HUES48 (cell line): ENCODE results near the gene PGGHG.
"Not testable (repeated sequence)": the region's sequence is repeated elsewhere in the genome, so short reads cannot be mapped to it uniquely, and the experiment has no call there.

Experiments
- H3K27ac ChIP-seq: one replicate; pipeline ENCODE4 v1.7.0; 2013; ENCODE audit warnings: low read depth, low read length, inconsistent platforms
- H3K27me3 ChIP-seq: 2 replicates; pipeline ENCODE4 v1.6.1; 2013; ENCODE audit warnings: mild to moderate bottlenecking, low read length; ENCODE audit not compliant: control insufficient read depth, insufficient read depth
- H3K36me3 ChIP-seq: 2 replicates; pipeline ENCODE4 v1.6.1; 2013; ENCODE audit warnings: low read length; ENCODE audit not compliant: control insufficient read depth, insufficient read depth
- H3K4me1 ChIP-seq: 2 replicates; pipeline ENCODE4 v1.6.1; 2013; ENCODE audit warnings: mild to moderate bottlenecking, low read length; ENCODE audit not compliant: control insufficient read depth, insufficient read depth
- H3K4me3 ChIP-seq: 2 replicates; pipeline ENCODE4 v1.5.1; 2013; ENCODE audit warnings: mild to moderate bottlenecking, low read depth, low read length
- H3K9ac ChIP-seq: 2 replicates; pipeline ENCODE4 v1.6.1; 2013; ENCODE audit warnings: mild to moderate bottlenecking, low read depth, low read length, moderate library complexity
- H3K9me3 ChIP-seq: 2 replicates; pipeline ENCODE4 v1.6.1; 2013; ENCODE audit warnings: low read length; ENCODE audit not compliant: control insufficient read depth, insufficient read depth

Gene PGGHG

DNA sequence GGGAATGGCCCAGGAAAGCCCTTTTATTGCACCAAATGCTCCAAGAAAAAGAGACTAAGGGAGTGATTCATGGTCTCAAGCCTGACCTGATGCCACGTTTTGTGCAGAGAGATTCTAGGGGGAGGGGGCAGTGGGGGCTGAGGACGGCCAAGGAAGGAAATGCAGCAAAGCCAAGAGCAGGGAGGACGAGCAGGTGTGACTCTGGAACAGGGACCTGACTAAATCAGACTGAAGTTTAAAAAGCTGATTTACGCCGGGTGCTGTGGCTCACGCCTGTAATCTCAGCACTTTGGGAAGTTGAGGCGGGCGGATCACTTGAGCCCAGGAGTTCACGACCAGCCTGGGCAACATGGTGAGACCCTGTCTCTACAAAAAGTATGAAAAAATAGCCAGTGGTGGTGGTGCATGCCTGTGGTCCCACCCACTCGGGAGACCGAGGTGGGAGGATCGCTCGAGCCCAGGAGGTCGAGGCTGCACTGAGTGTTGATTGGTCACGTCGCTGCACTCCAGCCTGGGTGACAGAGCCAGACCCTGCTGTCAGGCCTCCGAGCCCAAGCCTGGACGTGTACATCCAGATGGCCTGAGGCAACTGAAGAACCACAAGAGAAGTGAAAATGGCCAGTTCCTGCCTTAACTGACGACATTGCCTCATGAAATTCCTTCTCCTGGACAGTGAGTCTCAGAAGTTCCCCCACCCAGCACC lies 42.6 kb downstream of the PGGHG start:
- H3K36me3 ChIP-seq: no peaks in the 10 kb centered on the region
- H3K4me3 ChIP-seq: no peak overlapping the region
- no peak overlapping the region for H3K27ac ChIP-seq
- H3K27me3 ChIP-seq: no peaks in the 10 kb centered on the region
- H3K9ac ChIP-seq: no peak overlapping the region
- no peaks in the 10 kb centered on the region for H3K9me3 ChIP-seq
- peaks cover 24% of the 10 kb centered on the region for H3K4me1 ChIP-seq

DNA sequence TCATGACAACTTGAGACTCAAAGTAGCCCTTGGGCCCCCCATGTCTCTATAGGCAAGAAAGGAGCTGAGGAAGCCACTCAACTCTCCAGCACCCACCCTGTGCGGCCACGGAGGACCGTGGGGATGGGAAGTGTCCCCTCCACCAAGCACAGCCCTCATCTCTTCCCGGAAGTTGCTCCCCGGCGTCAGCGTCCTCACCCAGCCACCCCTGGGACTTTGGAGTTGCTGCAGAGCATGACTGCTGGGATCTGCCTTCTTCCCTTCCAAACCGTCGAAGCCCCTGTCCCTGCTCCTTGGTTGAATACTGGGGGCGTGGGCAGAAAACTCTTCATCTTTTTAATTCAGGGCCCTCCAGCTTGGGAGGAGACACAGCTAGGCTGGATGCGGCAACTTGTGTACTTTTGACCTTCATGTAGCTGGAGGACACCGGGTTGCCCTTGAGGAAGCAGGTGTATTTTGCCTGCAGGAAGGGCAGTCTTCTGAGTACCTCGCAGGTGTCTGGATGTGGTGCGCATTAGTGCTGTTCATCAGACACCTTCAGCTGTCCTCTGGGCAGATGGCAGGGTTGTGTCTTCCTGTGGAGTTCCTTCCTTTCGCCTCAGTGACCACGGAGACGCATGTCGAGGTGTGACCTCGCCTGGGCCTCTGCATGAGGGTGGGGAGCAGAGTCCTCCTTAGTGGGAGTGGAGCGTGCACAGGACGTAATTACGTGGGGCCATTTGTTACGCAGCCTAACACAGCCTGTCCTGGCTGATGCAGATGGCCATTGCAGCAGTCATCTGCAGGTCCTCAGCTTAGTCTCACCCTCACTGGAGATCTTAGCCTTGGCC lies 43.9 kb downstream of the PGGHG start:
- Histone ChIP-seq H3K9me3 (no peaks in the 10 kb centered on the region), H3K9ac (no peak overlapping the region), H3K27me3 (no peaks in the 10 kb centered on the region), H3K27ac (peak overlapping the region; percentile 73), H3K4me1 (peaks cover 28% of the 10 kb centered on the region), H3K4me3 (no peak overlapping the region), H3K36me3 (no peaks in the 10 kb centered on the region)

DNA sequence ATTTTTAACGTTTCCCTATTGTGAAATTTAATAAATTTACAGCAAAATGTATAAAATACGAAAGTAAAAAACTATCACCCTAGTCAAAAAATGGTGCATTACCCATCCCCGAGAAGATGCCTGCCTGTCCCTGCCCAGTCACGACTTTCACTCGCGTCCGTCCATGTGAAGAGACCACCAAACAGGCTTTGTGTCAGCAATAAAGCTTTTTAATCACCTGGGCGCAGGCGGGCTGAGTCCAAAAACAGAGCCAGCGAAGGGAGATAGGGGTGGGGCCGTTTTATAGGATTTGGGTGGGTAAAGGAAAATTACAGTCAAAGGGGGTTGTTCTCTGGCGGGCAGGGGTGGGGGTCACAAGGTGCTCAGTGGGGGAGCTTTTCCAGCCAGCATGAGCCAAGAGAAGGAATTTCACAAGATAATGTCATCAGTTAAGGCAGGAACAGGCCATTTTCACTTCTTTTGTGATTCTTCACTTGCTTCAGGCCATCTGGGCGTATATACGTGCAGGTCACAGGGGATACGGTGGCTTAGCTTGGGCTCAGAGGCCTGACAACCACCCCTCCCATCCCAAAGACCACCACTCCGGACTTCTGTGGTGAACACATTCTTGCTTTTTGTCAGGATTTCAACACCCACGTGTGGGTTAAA lies 44.8 kb downstream of the PGGHG start:
- not testable (repeated sequence) for H3K9me3 ChIP-seq, H3K36me3 ChIP-seq, H3K27me3 ChIP-seq
- peaks cover 28% of the 10 kb centered on the region for H3K4me1 ChIP-seq
- H3K9ac ChIP-seq: peak overlapping the region; percentile 49
- H3K27ac ChIP-seq: peak overlapping the region; percentile 91
- peak overlapping the region; percentile 15; the same call in 1 of the 2 replicates for H3K4me3 ChIP-seq

GRCh38 chr11:334264-334994 lies 45.5 kb downstream of the PGGHG start:
- Histone ChIP-seq H3K9ac (peak overlapping the region; percentile 49), H3K4me1 (peaks cover 28% of the 10 kb centered on the region), H3K36me3 (no peaks in the 10 kb centered on the region), H3K27me3 (no peaks in the 10 kb centered on the region), H3K4me3 (peak overlapping the region; percentile 15; the same call in 1 of the 2 replicates), H3K27ac (peak overlapping the region; percentile 91), H3K9me3 (no peaks in the 10 kb centered on the region)

GRCh38 chr11:335779-336658 lies 47.1 kb downstream of the PGGHG start:
- peak overlapping the region; percentile 51 for H3K27ac ChIP-seq
- H3K36me3 ChIP-seq: no peaks in the 10 kb centered on the region
- no peaks in the 10 kb centered on the region for H3K27me3 ChIP-seq
- H3K9me3 ChIP-seq: no peaks in the 10 kb centered on the region
- H3K4me3 ChIP-seq: no peak overlapping the region
- H3K4me1 ChIP-seq: peaks cover 44% of the 10 kb centered on the region
- no peak overlapping the region for H3K9ac ChIP-seq

- Histone ChIP-seq H3K27ac (no peak overlapping the region), H3K27me3 (no peaks in the 10 kb centered on the region), H3K9ac (no peak overlapping the region), H3K4me3 (no peak overlapping the region), H3K4me1 (peaks cover 50% of the 10 kb centered on the region), H3K36me3 (no peaks in the 10 kb centered on the region), H3K9me3 (no peaks in the 10 kb centered on the region)
These were observed 47.8 kb downstream of the PGGHG start for GRCh38 chr11:336659-337198.

DNA sequence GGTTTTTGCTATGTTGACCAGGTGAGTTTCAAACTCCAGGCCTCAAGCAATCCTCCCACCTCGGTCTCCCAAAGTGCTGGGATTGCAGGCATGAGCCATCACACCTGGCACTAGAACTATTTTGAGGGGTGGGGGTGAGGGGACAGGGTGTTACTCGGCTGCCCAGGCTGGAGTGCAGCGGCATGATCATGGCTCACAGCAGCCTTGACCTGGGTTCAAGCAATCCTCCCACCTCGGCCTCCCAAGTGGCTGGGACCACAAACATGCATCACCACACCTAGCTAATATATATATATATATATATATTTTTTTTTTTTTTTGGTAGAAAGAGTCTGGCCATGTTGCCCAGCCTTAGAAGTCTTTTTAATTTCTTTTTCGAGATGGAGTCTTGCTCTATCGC lies 48.8 kb downstream of the PGGHG start:
- Histone ChIP-seq H3K4me3 (no peak overlapping the region), H3K27ac (no peak overlapping the region), H3K9me3 (no peaks in the 10 kb centered on the region), H3K27me3 (no peaks in the 10 kb centered on the region), H3K36me3 (no peaks in the 10 kb centered on the region), H3K4me1 (peaks cover 60% of the 10 kb centered on the region), H3K9ac (no peak overlapping the region)

- peak overlapping the region; percentile 83 for H3K27ac ChIP-seq
- no peaks in the 10 kb centered on the region for H3K9me3 ChIP-seq
- no peak overlapping the region for H3K9ac ChIP-seq
- H3K4me3 ChIP-seq: no peak overlapping the region
- no peaks in the 10 kb centered on the region for H3K36me3 ChIP-seq
- no peaks in the 10 kb centered on the region for H3K27me3 ChIP-seq
- peaks cover 49% of the 10 kb centered on the region for H3K4me1 ChIP-seq
These were observed 51.0 kb downstream of the PGGHG start for GRCh38 chr11:339963-340362.

DNA sequence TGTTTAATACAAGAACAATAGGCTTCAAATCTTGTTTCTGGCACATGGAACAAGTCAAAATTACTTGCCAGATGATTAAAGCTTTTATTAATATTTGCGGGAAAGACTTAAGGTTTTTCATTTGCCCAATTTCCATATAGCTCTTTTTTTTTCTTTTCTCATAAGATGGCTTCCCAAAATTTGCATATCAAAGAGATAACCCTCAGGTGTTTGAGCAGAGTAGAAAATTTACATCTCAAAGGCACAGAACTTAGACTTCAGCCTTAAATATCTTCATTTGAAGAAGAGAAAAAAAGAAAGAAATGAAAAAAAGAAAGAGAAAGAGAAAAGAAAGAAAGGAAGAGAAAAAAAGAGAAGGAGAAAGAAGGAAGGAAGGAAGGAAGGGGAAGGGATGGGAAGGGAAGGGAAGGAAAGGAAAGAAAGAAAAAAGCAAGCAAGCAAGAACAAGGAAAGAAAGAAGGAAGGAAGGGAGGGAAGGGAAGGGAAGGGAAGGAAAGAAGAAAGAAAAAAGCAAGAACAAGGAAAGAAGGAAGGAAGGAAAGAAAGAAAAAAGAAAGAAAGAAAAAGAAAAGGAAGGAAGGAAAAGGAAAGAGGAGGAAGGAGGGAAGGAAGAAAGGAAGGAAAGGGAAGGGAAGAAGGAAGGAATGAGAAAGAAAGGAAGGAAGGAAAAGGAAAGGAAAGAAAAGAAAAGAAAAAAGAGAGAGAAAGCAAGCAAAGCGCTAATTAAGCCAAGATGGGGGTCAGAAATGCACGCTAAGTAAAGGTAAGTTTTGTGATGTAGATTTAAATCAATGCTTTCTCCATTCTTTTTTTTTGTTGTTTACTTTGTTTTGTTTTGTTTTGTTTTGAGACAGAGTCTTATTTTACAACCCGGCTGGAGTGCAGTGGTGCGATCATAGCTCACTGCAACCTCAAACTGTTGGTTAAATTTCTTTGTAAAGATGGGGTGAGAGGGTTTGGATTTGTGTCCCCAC lies 51.9 kb downstream of the PGGHG start:
- H3K36me3 ChIP-seq: no peaks in the 10 kb centered on the region
- peaks cover 42% of the 10 kb centered on the region for H3K4me1 ChIP-seq
- peak overlapping the region; percentile 29 for H3K4me3 ChIP-seq
- H3K27ac ChIP-seq: peak overlapping the region; percentile 83
- H3K27me3 ChIP-seq: no peaks in the 10 kb centered on the region
- H3K9ac ChIP-seq: peak overlapping the region; percentile 37; the same call in 1 of the 2 replicates
- no peaks in the 10 kb centered on the region for H3K9me3 ChIP-seq
